GM12892 (cell line): Measurements from ENCODE around the gene IFITM1.

Experiments
- POLR2A ChIP-seq: IDR thresholded peaks from 2 replicates; pipeline ENCODE4 v1.6.1; 2011; ENCODE audit warnings: low read depth, low read length, control low read depth
- POLR2AphosphoS5 ChIP-seq: IDR thresholded peaks from 2 replicates; pipeline ENCODE4 v1.6.1; 2011; ENCODE audit warnings: low read depth, low read length, control low read depth
- TAF1 ChIP-seq: IDR thresholded peaks from 2 replicates; pipeline ENCODE4 v1.6.1; 2011; ENCODE audit warnings: low read depth, mild to moderate bottlenecking, control low read depth, low read length, borderline replicate concordance

- no peak for TF ChIP-seq POLR2AphosphoS5
- TF ChIP-seq POLR2A: no peak
- no peak for TF ChIP-seq TAF1
Measured at GRCh38 chr11:272195-272930, 41.5 kb upstream of the IFITM1 start.
